Smooth muscle cell (in vitro differentiated cells): ENCODE data around the gene SEPTIN5. TPM values are rescaled to one million over a fixed set of nuclear protein-coding genes. Genes with fewer than 3 reads are reported as not detected.

Experiments
- DNase-seq: peaks from one replicate; lab custom pipeline; 2025; ENCODE audit not compliant: unreplicated experiment; lab: John Stamatoyannopoulos, UW
- H2AFZ ChIP-seq: fragments of 200-600 bp; sonication (generic); 2 replicates; pipeline ENCODE4 v1.6.0; 2016; ENCODE audit warnings: antibody characterized with exemption, low read depth, mild to moderate bottlenecking
- H3F3A ChIP-seq: fragments of 200-600 bp; sonication (generic); 2 replicates; pipeline ENCODE4 v1.6.0; 2017; ENCODE audit warnings: antibody characterized with exemption, low read depth
- H3K27ac ChIP-seq: fragments of 200-600 bp; sonication (generic); 2 replicates; pipeline ENCODE4 v1.5.1; 2016; ENCODE audit warnings: low read depth, mild to moderate bottlenecking
- H3K27me3 ChIP-seq: fragments of 200-600 bp; sonication (generic); 2 replicates; pipeline ENCODE4 v1.6.1; 2016; ENCODE audit warnings: low read depth, mild to moderate bottlenecking
- H3K36me3 ChIP-seq: fragments of 200-600 bp; sonication (generic); 2 replicates; pipeline ENCODE4 v1.5.1; 2016; ENCODE audit warnings: low read depth
- H3K4me1 ChIP-seq: fragments of 200-600 bp; sonication (generic); 2 replicates; pipeline ENCODE4 v1.5.1; 2016; ENCODE audit warnings: low read depth
- H3K4me2 ChIP-seq: fragments of 200-600 bp; sonication (generic); 2 replicates; pipeline ENCODE4 v1.6.0; 2016; ENCODE audit warnings: mild to moderate bottlenecking
- H3K4me3 ChIP-seq: fragments of 200-600 bp; sonication (generic); 2 replicates; pipeline ENCODE4 v1.5.1; 2016; ENCODE audit warnings: mild to moderate bottlenecking
- H3K79me2 ChIP-seq: fragments of 200-600 bp; sonication (generic); 2 replicates; pipeline ENCODE4 v1.6.0; 2016; ENCODE audit warnings: low read depth, mild to moderate bottlenecking
- H3K9ac ChIP-seq: fragments of 200-600 bp; sonication (generic); 2 replicates; pipeline ENCODE4 v1.6.0; 2016; ENCODE audit warnings: low read depth
- H3K9me3 ChIP-seq: fragments of 200-600 bp; sonication (generic); replicated peaks from 2 replicates; pipeline ENCODE4 v1.5.1; 2016; ENCODE audit warnings: low read depth
- H4K20me1 ChIP-seq: fragments of 200-600 bp; sonication (generic); 2 replicates; pipeline ENCODE4 v1.6.0; 2016; ENCODE audit warnings: low read depth
- WGBS: methylation state at CpG from one replicate; pipeline ENCODE4 v1.1.7; 2016; ENCODE audit warnings: low lambda C conversion rate; 5-methylcytosine and 5-hydroxymethylcytosine counted together
- polyA plus RNA-seq: library from polyadenylated mRNA; unstranded; fragments of >200 nt; fragmentation: Nextera tagmentation; extraction: Ambion mirVana; gene quantifications from 2 replicates; pipeline ENCODE4 v1.2.1, GENCODE V29; 2016
- total RNA-seq: library from RNA; depleted of rRNA; stranded (reverse); fragments of >200 nt; gene quantifications from 2 replicates; pipeline ENCODE4 v1.2.3, GENCODE V29; 2014
- TF ChIP-seq, protein P1 (sequence below): fragments of 200-600 bp; sonication (generic); IDR thresholded peaks from 2 replicates; pipeline ENCODE4 v1.5.1; 2017; ENCODE audit warnings: borderline replicate concordance, mild to moderate bottlenecking, antibody characterized with exemption; ENCODE audit not compliant: insufficient read depth, poor library complexity, severe bottlenecking

SEPTIN5 gene
- total and polyA plus RNA-seq, 2 experiments from 2014 or later, result 26.6 to 64.1 TPM

DNA sequence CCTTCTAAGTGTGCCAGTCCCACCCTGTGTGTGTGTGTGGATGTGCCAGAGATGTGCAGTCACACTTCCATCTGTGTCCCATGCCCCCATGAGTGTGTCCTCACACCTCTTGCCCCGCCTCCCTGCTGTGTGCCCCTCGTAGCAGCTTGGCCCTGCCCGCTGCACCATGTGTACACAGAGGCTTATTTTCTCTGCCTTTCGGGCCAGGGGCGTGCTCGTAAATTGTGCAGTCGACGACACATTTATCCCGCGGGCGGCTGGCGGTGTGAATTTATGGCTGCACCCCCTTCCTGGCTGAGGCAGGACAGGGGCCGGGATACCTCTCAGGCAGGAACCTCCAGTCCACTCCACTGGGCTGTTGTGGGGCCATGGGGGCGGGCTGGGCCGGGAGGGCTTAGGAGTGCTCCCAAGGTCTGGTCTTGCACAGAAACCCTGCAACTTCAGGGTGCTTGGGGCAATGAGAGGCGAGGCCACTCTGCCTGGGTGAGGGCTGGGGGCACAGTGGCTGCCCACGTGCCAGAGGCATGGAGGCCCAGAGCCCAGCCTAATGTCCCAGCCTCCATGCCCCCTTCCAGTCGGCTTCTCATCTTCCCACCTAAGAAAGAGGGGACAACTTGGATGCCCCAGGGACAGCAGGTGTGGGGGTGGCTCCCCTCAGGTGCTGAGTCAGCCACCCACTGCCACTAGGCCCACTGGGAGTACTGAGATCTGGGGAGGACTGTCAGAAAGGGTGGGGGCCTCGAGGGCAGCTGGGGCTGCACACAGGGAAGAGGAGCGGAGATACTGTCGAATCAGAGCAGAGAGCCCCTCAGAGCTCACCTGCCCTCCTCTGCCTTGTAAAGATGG lies 21.6 kb downstream of the SEPTIN5 start:
- Histone ChIP-seq H3K9ac (no peak overlapping the region), H3K4me3 (no peak overlapping the region), H3K4me2 (no peak overlapping the region), H3K79me2 (no peaks in the 10 kb centered on the region), H3F3A (no peaks in the 10 kb centered on the region), H3K36me3 (no peaks in the 10 kb centered on the region), H3K4me1 (no peaks in the 10 kb centered on the region), H3K9me3 (no peaks in the 10 kb centered on the region), H3K27ac (no peak overlapping the region), H4K20me1 (no peaks in the 10 kb centered on the region), H3K27me3 (peaks cover 5% of the 10 kb centered on the region), H2AFZ (no peak overlapping the region)
- TF ChIP-seq, protein P1, sequence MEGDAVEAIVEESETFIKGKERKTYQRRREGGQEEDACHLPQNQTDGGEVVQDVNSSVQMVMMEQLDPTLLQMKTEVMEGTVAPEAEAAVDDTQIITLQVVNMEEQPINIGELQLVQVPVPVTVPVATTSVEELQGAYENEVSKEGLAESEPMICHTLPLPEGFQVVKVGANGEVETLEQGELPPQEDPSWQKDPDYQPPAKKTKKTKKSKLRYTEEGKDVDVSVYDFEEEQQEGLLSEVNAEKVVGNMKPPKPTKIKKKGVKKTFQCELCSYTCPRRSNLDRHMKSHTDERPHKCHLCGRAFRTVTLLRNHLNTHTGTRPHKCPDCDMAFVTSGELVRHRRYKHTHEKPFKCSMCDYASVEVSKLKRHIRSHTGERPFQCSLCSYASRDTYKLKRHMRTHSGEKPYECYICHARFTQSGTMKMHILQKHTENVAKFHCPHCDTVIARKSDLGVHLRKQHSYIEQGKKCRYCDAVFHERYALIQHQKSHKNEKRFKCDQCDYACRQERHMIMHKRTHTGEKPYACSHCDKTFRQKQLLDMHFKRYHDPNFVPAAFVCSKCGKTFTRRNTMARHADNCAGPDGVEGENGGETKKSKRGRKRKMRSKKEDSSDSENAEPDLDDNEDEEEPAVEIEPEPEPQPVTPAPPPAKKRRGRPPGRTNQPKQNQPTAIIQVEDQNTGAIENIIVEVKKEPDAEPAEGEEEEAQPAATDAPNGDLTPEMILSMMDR, result no peak
- DNase-seq, result no peak
- 85% methylated on average over 21 of the region's 21 CpGs for WGBS

DNA sequence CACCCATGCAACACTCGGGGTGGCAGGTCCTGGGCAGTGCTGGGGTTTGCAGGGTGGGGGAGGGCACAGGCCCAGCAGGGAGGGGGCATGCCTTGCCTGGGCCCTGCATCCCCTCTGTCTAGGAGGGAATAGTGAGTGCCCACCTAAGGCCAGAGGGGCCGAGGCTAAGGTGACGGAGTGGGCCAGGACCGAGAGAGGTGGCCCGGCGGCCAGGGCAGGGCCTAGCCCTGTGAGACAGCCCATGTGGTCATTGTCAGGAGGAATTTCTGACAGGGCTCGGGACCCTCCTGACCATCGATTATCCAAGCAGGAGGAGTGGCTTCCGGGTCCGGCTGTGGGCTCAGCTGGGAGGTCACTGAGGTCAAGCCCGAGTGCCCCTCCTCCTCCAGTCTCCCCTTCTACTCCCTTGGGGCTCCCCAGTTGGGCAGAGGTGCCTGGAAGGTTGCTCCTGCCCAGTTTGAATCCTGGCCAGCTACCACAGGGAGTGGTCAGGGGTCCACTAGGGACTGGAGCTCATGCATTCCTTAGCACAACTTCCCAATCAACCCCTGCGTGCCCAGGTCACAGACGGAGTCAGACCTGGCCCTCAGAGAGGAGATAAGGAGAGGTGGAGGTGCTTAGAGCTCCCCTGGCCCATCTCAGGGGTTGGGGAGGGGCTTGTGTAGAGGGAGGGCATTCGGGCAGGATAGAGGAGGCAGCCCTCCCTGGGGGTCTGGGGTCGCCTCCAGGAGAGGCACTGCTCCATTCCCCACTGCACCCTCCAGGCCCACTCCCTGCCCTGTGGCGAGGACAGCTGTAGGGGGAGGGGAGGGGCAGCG lies 23.8 kb downstream of the SEPTIN5 start:
- DNase-seq, result no peak
- Histone ChIP-seq H3K4me1 (no peaks in the 10 kb centered on the region), H3K9me3 (no peaks in the 10 kb centered on the region), H3K27ac (no peak overlapping the region), H3F3A (no peaks in the 10 kb centered on the region), H2AFZ (no peak overlapping the region), H3K4me3 (no peak overlapping the region), H3K9ac (no peak overlapping the region), H4K20me1 (no peaks in the 10 kb centered on the region), H3K36me3 (no peaks in the 10 kb centered on the region), H3K4me2 (no peak overlapping the region), H3K79me2 (no peaks in the 10 kb centered on the region), H3K27me3 (peaks cover 5% of the 10 kb centered on the region)
- 95% methylated on average over 16 of the region's 17 CpGs for WGBS
- TF ChIP-seq, protein P1, result no peak

DNA sequence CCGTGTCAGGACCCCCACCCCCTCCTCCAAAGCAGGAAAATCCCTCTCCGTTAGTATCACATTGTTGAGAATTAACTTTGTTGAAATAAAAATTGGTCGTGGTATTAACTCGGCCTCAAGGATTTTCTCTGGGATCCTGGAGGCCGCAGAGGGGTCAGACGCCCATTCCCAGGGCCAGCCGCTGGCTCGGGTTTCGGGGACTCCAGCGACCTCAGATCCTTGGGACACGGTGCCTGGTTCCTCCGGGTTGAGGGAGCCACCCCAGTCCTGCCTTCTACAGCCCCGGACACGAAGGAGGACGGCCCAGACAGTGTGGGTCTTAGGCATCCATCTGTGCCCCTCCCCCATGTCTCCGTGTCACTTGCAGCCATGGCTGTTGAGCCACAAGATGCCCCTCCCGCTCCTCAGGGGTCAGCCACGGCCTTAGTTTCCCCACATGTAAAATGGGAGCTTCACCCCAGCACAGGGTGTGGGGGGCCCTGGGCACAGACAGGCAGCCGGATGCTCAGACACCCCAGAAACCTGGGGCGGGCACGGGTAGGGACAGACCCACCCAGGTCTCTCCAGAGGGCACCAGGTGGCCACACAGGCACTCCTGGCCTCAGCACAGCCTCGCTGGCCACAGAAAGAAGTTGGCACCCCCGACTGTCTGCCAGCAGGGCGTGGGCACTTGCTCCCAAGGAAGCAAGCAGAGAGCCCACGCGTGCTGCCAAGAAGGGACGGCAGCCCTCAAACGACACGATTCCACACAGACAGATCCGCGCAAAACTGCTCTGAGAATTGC lies 24.6 kb downstream of the SEPTIN5 start:
- no peaks in the 10 kb centered on the region for H3K79me2 ChIP-seq
- 84% methylated on average over 31 of the region's 31 CpGs for WGBS
- no peaks in the 10 kb centered on the region for H3K9me3 ChIP-seq
- no peaks in the 10 kb centered on the region for H3K36me3 ChIP-seq
- no peak for DNase-seq
- H3K4me2 ChIP-seq, result no peak overlapping the region
- no peaks in the 10 kb centered on the region for H3F3A ChIP-seq
- no peaks in the 10 kb centered on the region for H4K20me1 ChIP-seq
- no peaks in the 10 kb centered on the region for H3K4me1 ChIP-seq
- no peak overlapping the region for H3K4me3 ChIP-seq
- H3K27ac ChIP-seq, result no peak overlapping the region
- TF ChIP-seq, protein P1, result no peak
- no peak overlapping the region for H2AFZ ChIP-seq
- peaks cover 5% of the 10 kb centered on the region for H3K27me3 ChIP-seq
- H3K9ac ChIP-seq, result no peak overlapping the region
